ENCODE data around the gene ISL2. TPM values are rescaled to one million over a fixed set of nuclear protein-coding genes. Genes with fewer than 3 reads are reported as not detected.

Gene ISL2
- total and polyA plus RNA-seq, 3 donors from 2014 or later, result 0.88 to 4.2 (median 3.5) TPM

DNA sequence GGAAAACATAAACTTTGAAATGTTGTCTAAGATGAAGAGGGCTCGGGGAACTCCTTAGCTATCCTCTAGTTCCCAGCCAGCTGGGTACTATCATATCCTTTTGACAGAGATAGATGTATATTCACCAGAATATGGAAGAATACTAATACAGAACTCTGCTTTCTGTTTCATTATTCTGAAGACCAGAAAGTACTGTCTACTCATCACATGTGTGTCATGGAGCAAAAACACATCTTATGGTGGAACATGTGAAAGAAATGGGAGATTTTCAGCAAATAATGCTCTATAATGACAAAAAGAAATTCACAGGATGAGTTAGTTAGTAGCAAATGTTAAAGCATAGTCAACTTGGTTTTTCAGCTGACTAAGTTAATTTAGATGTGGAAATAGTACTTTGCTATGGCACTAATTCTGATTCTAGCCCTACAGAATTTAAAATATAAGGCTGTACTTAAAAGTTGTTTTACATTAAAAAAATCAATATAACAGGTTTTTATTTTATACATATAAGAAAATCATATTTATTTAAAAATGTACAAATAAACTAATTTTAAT lies 16.5 kb downstream of the ISL2 start:
- Histone ChIP-seq H3K9me3 (no peaks in the 10 kb centered on the region), H3K27me3 (no peaks in the 10 kb centered on the region), H3K36me3 (ENCODE audit: low read depth, missing control alignments) (no peaks in the 10 kb centered on the region), H3K4me3 (no peak overlapping the region), H3K27ac (no peak overlapping the region), H3K4me1 (no peaks in the 10 kb centered on the region)
- 90 to 97% methylated on average over 1 of the region's 1 CpG for WGBS, 2 donors
- DNase-seq, result no peak
- TF ChIP-seq, protein P1, sequence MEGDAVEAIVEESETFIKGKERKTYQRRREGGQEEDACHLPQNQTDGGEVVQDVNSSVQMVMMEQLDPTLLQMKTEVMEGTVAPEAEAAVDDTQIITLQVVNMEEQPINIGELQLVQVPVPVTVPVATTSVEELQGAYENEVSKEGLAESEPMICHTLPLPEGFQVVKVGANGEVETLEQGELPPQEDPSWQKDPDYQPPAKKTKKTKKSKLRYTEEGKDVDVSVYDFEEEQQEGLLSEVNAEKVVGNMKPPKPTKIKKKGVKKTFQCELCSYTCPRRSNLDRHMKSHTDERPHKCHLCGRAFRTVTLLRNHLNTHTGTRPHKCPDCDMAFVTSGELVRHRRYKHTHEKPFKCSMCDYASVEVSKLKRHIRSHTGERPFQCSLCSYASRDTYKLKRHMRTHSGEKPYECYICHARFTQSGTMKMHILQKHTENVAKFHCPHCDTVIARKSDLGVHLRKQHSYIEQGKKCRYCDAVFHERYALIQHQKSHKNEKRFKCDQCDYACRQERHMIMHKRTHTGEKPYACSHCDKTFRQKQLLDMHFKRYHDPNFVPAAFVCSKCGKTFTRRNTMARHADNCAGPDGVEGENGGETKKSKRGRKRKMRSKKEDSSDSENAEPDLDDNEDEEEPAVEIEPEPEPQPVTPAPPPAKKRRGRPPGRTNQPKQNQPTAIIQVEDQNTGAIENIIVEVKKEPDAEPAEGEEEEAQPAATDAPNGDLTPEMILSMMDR (IDR thresholded peaks at IDR 0.05), result no peak
- TF ChIP-seq POLR2A (IDR thresholded peaks at IDR 0.05), result no peak
- intact Hi-C loops (cut with DNase I; ENCODE audit: low total_unique reads), result no loop called here

GRCh38 chr15:76353903-76354302 lies 17.3 kb downstream of the ISL2 start:
- no peak overlapping the region for H3K27ac ChIP-seq
- H3K27me3 ChIP-seq, result no peaks in the 10 kb centered on the region
- no peaks in the 10 kb centered on the region for H3K4me1 ChIP-seq
- H3K36me3 ChIP-seq (ENCODE audit: low read depth, missing control alignments), result no peaks in the 10 kb centered on the region
- 95 to 96% methylated on average over 10 of the region's 10 CpGs for WGBS, 2 donors
- no peaks in the 10 kb centered on the region for H3K9me3 ChIP-seq
- no peak overlapping the region for H3K4me3 ChIP-seq
- no peak for DNase-seq
- intact Hi-C loops (cut with DNase I; ENCODE audit: low total_unique reads), result no loop called here
- no peak for TF ChIP-seq POLR2A (IDR thresholded peaks at IDR 0.05)
- TF ChIP-seq, protein P1 (IDR thresholded peaks at IDR 0.05), result no peak

DNA sequence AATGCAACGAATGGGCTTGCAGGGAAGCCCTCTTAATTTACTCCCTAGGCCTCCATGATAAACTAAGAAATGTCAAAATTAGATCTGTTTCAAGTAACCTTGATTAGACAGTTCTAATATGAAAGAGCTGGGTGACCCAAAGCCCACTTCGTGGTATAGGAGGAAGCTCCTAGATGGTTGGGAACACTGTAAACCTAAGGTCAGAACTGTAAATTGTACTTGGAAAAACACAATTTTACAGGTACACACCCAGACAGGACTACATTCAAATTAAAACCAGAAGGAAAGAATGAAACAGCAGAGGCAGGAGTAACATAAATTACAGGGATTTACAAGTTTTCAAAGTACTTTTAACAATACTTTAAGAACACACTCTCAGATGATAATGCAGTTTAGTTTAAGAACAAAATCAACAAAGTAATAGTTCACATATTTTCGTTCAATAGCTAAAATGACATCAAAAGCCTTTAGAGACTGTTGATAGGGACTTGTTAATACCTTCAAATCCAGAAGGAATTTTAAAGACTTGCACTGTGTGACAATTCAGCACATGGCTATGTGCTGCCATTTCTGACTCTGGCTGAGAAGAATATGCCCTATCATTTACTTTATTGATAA lies 18.4 kb downstream of the ISL2 start:
- Histone ChIP-seq H3K27me3 (no peaks in the 10 kb centered on the region), H3K9me3 (no peaks in the 10 kb centered on the region), H3K36me3 (ENCODE audit: low read depth, missing control alignments) (no peaks in the 10 kb centered on the region), H3K27ac (no peak overlapping the region), H3K4me1 (no peaks in the 10 kb centered on the region), H3K4me3 (no peak overlapping the region)
- TF ChIP-seq, protein P1 (IDR thresholded peaks at IDR 0.05), result no peak
- TF ChIP-seq POLR2A (IDR thresholded peaks at IDR 0.05), result no peak
- intact Hi-C loops (cut with DNase I; ENCODE audit: low total_unique reads), result no loop called here
- 78 to 94% methylated on average over 3 of the region's 3 CpGs for WGBS, 2 donors
- no peak for DNase-seq

DNA sequence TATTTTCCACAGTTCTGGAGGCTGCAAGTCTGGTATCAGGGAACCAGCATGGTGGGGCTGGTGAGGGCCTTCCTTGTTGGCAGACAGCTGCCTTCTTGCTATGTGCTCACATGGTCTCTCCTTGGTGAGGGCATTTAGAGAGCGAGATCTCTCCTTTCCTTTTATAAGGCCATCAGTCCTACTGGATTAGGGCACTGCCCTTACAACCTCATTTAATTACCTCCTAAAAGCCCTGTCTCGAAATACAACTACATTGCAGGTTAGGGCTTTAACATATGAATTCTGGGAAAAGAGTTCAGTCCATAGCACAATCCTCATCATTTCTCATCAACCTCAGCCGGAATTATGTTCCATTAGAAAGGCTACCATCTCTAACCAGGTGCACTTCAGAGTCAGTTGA lies 21.9 kb downstream of the ISL2 start:
- DNase-seq, result no peak
- no peak overlapping the region for H3K27ac ChIP-seq
- no peak for TF ChIP-seq POLR2A (IDR thresholded peaks at IDR 0.05)
- TF ChIP-seq, protein P1 (IDR thresholded peaks at IDR 0.05), result no peak
- no peaks in the 10 kb centered on the region for H3K9me3 ChIP-seq
- no peaks in the 10 kb centered on the region for H3K4me1 ChIP-seq
- H3K27me3 ChIP-seq, result no peaks in the 10 kb centered on the region
- intact Hi-C loops (cut with DNase I; ENCODE audit: low total_unique reads), result no loop called here
- no peaks in the 10 kb centered on the region for H3K36me3 ChIP-seq (ENCODE audit: low read depth, missing control alignments)
- H3K4me3 ChIP-seq, result no peak overlapping the region
- WGBS, 2 donors, result 95 to 99% methylated on average over 3 of the region's 3 CpGs

- TF ChIP-seq, protein P1 (IDR thresholded peaks at IDR 0.05), result no peak
- no peak for TF ChIP-seq POLR2A (IDR thresholded peaks at IDR 0.05)
- 88 to 97% methylated on average over 3 of the region's 3 CpGs for WGBS, 2 donors
- no peak overlapping the region for H3K27ac ChIP-seq
- H3K9me3 ChIP-seq, result no peaks in the 10 kb centered on the region
- no peaks in the 10 kb centered on the region for H3K4me1 ChIP-seq
- no peaks in the 10 kb centered on the region for H3K27me3 ChIP-seq
- intact Hi-C loops (cut with DNase I; ENCODE audit: low total_unique reads), result no loop called here
- no peak for DNase-seq
- H3K4me3 ChIP-seq, result no peak overlapping the region
- H3K36me3 ChIP-seq (ENCODE audit: low read depth, missing control alignments), result no peaks in the 10 kb centered on the region
Measured at GRCh38 chr15:76359152-76359551, 22.6 kb downstream of the ISL2 start.

Data from testis (tissue), 3 donors.